SK-N-SH (cell line): ENCODE data around the gene VNN1. TPM values are rescaled to one million over a fixed set of nuclear protein-coding genes. Genes with fewer than 3 reads are reported as not detected.

ENCODE experiments used
- CTCF ChIA-PET: fragments of 300-600, 350-600 bp; formaldehyde crosslinking; extraction: SDS; loops from one replicate; lab custom pipeline; 2021; lab: Yijun Ruan, JAX
- POLR2A ChIA-PET: fragments of 350-600 bp; sonication (Branson Sonifier 250); formaldehyde crosslinking; extraction: SDS; loops from one replicate; lab custom pipeline; 2020; ENCODE audit warnings: antibody characterized with exemption, inconsistent platforms; lab: Yijun Ruan, JAX
- DNase-seq: peaks from one replicate; pipeline ENCODE4 v3.0.0; 2012
- H2AFZ ChIP-seq: fragments of 200-600 bp; sonication (generic); 2 replicates; pipeline ENCODE4 v1.8.1; 2016; ENCODE audit warnings: antibody characterized with exemption, mild to moderate bottlenecking, low read depth
- H3F3A ChIP-seq: fragments of 200-600 bp; sonication (generic); replicated peaks from 2 replicates; pipeline ENCODE3; 2016; ENCODE audit warnings: antibody characterized with exemption, mild to moderate bottlenecking; ENCODE audit not compliant: insufficient read depth
- H3K27ac ChIP-seq, 2 experiments: fragments of 200-500 bp in 1 of 2; fragments of 200-600 bp in 1 of 2; sonication (Bioruptor generic) in 1 of 2; sonication (generic), shearing (Covaris generic) in 1 of 2; 2 replicates each; pipeline versions ENCODE4 v1.5.1 to v1.6.1; 2014 to 2016; ENCODE audit warnings: low read depth in 2 of 2, inconsistent platforms in 1 of 2, low read length in 1 of 2, mild to moderate bottlenecking in 1 of 2, mixed read lengths in 1 of 2
- H3K27me3 ChIP-seq: fragments of 200-600 bp; sonication (generic), shearing (Covaris generic); 2 replicates; pipeline ENCODE4 v1.6.1; 2016; ENCODE audit warnings: mixed run types; ENCODE audit not compliant: insufficient read depth
- H3K36me3 ChIP-seq, 2 experiments: fragments of 200-500 bp in 1 of 2; fragments of 200-600 bp in 1 of 2; sonication (Bioruptor generic) in 1 of 2; sonication (generic) in 1 of 2; replicated peaks in 1 of 2; 2 replicates each; pipeline versions ENCODE3 to v1.5.1; 2014 to 2016; ENCODE audit warnings: low read length in 1 of 2, mild to moderate bottlenecking in 1 of 2; ENCODE audit not compliant: insufficient read depth in 2 of 2, control insufficient read depth in 1 of 2
- H3K4me1 ChIP-seq, 2 experiments: fragments of 200-500 bp in 1 of 2; fragments of 200-600 bp in 1 of 2; sonication (Bioruptor generic) in 1 of 2; sonication (generic), shearing (Covaris generic) in 1 of 2; 2 replicates each; pipeline versions ENCODE4 v1.5.1 to v1.6.1; 2014 to 2016; ENCODE audit warnings: low read depth in 1 of 2, low read length in 1 of 2, mixed run types in 1 of 2; ENCODE audit not compliant: insufficient read depth in 2 of 2, control insufficient read depth in 1 of 2
- H3K4me2 ChIP-seq: fragments of 200-600 bp; sonication (generic), shearing (Covaris generic); 2 replicates; pipeline ENCODE4 v1.6.1; 2017; ENCODE audit warnings: mixed run types
- H3K4me3 ChIP-seq, 2 experiments: fragments of 200-500 bp in 1 of 2; fragments of 200-600 bp in 1 of 2; sonication (Bioruptor generic) in 1 of 2; sonication (generic), shearing (Covaris generic) in 1 of 2; 2 replicates each; pipeline versions ENCODE4 v1.5.1 to v1.8.1; 2014 to 2016; ENCODE audit warnings: low read depth in 2 of 2, inconsistent platforms in 1 of 2, low read length in 1 of 2, mild to moderate bottlenecking in 1 of 2, mixed read lengths in 1 of 2, moderate library complexity in 1 of 2
- H3K79me2 ChIP-seq: fragments of 200-600 bp; sonication (generic); 2 replicates; pipeline ENCODE4 v1.8.1; 2017; ENCODE audit warnings: mild to moderate bottlenecking; ENCODE audit not compliant: insufficient read depth
- H3K9ac ChIP-seq: fragments of 200-600 bp; sonication (generic); 2 replicates; pipeline ENCODE4 v1.6.1; 2017; ENCODE audit warnings: mixed run types
- H3K9me2 ChIP-seq: fragments of 200-600 bp; sonication (generic); 2 replicates; pipeline ENCODE4 v1.6.1; 2017; ENCODE audit warnings: mixed run types
- H3K9me3 ChIP-seq: fragments of 200-600 bp; sonication (generic); 2 replicates; pipeline ENCODE4 v1.6.1; 2017; ENCODE audit warnings: mixed run types, mild to moderate bottlenecking, moderate library complexity
- H4K20me1 ChIP-seq: fragments of 200-600 bp; sonication (generic); 2 replicates; pipeline ENCODE4 v1.6.1; 2017; ENCODE audit warnings: mild to moderate bottlenecking, mixed run types; ENCODE audit not compliant: insufficient read depth
- CTCF ChIP-seq: fragments of 200-600 bp; sonication (generic); IDR thresholded peaks from 2 replicates; pipeline ENCODE4 v1.6.1; 2017; ENCODE audit warnings: antibody characterized with exemption, mild to moderate bottlenecking, moderate library complexity
- EP300 ChIP-seq, 2 experiments: IDR thresholded peaks; 2 replicates each; pipeline versions ENCODE4 v1.4.0 to v1.6.1; 2012; ENCODE audit warnings: borderline replicate concordance in 1 of 2, low read depth in 1 of 2, low read length in 1 of 2
- EZH2phosphoT487 ChIP-seq: fragments of 200-600 bp; sonication (generic); IDR thresholded peaks from 2 replicates; pipeline ENCODE4 v1.6.1; 2017; ENCODE audit warnings: low read depth, mixed run types, mild to moderate bottlenecking, antibody characterized with exemption, moderate library complexity, borderline replicate concordance
- FOXJ3 ChIP-seq: sonication (generic); formaldehyde crosslinking; IDR thresholded peaks from 2 replicates; pipeline ENCODE4 v1.5.1; 2020; ENCODE audit warnings: mild to moderate bottlenecking, missing genetic modification reagents
- FOXM1 ChIP-seq: IDR thresholded peaks from 2 replicates; pipeline ENCODE4 v1.4.0; 2012; ENCODE audit warnings: low read depth, mild to moderate bottlenecking
- GATA2 ChIP-seq: sonication (generic); formaldehyde crosslinking; IDR thresholded peaks from 2 replicates; pipeline ENCODE4 v1.5.0; 2020; ENCODE audit warnings: mild to moderate bottlenecking, missing genetic modification reagents
- IRF3 ChIP-seq: fragments of 150-350 bp; IDR thresholded peaks from 2 replicates; pipeline ENCODE4 v1.6.1; 2016; ENCODE audit warnings: mild to moderate bottlenecking, low read depth, low read length
- JUND ChIP-seq: IDR thresholded peaks from 2 replicates; pipeline ENCODE4 v1.4.0; 2012
- NRF1 ChIP-seq: IDR thresholded peaks from 2 replicates; pipeline ENCODE4 v1.6.1; 2012; ENCODE audit warnings: low read depth, mild to moderate bottlenecking, low read length
- RCOR1 ChIP-seq: fragments of 150-350 bp; IDR thresholded peaks from 2 replicates; pipeline ENCODE4 v1.6.1; 2017; ENCODE audit warnings: antibody characterized with exemption, low read length
- TEAD4 ChIP-seq: IDR thresholded peaks from 2 replicates; pipeline ENCODE4 v1.4.0; 2012; ENCODE audit warnings: mild to moderate bottlenecking, borderline replicate concordance; ENCODE audit not compliant: insufficient read depth
- YY1 ChIP-seq: IDR thresholded peaks from 2 replicates; pipeline ENCODE4 v1.4.0; 2012; ENCODE audit warnings: low read depth, mild to moderate bottlenecking
- WGBS: methylation state at CpG from one replicate; pipeline ENCODE4 v1.1.6; 2017; ENCODE audit warnings: low lambda C conversion rate; 5-methylcytosine and 5-hydroxymethylcytosine counted together
- polyA plus RNA-seq, 3 experiments: library from polyadenylated mRNA; depleted of rRNA; stranded (reverse); fragments of >200 nt; gene quantifications; 2 replicates each; pipeline ENCODE4 v1.2.3, GENCODE V29; 2012

The VNN1 gene
- polyA plus RNA-seq, 1 of the 3 experiments (the other 2 are of a cell fraction) = not detected

GRCh38 chr6:132663661-132664060 lies 50.2 kb downstream of the VNN1 start:
- Histone ChIP-seq H3K9me2 (no peaks in the 10 kb centered on the region), H3K9ac (no peak overlapping the region), H3K4me1 (no peaks in the 10 kb centered on the region), H3K27ac (no peak overlapping the region), H3K4me3 (no peak overlapping the region), H3K27me3 (no peaks in the 10 kb centered on the region), H3K79me2 (no peaks in the 10 kb centered on the region), H2AFZ (no peak overlapping the region), H4K20me1 (no peaks in the 10 kb centered on the region), H3F3A (no peaks in the 10 kb centered on the region), H3K4me2 (no peak overlapping the region), H3K36me3 (no peaks in the 10 kb centered on the region), H3K9me3 (no peaks in the 10 kb centered on the region)
- CTCF ChIA-PET = no interaction called here
- POLR2A ChIA-PET = no interaction called here
- 24% methylated on average over 1 of the region's 1 CpG for WGBS
- DNase-seq = no peak
- no peak for TF ChIP-seq IRF3
- TF ChIP-seq EZH2phosphoT487 = no peak
- no peak for TF ChIP-seq NRF1

- no peaks in the 10 kb centered on the region for H3K4me1 ChIP-seq
- H3K79me2 ChIP-seq = no peaks in the 10 kb centered on the region
- no peak overlapping the region for H2AFZ ChIP-seq
- POLR2A ChIA-PET = no interaction called here
- no peaks in the 10 kb centered on the region for H3K36me3 ChIP-seq
- H3K4me2 ChIP-seq = no peak overlapping the region
- H4K20me1 ChIP-seq = no peaks in the 10 kb centered on the region
- H3K4me3 ChIP-seq = no peak overlapping the region
- CTCF ChIA-PET = no interaction called here
- no peak overlapping the region for H3K9ac ChIP-seq
- no peaks in the 10 kb centered on the region for H3K9me3 ChIP-seq
- TF ChIP-seq FOXM1 (no peak), JUND (no peak), GATA2 (no peak), YY1 (no peak), FOXJ3 (no peak), EP300 (IDR thresholded peaks at IDR 0.05; ENCODE audit: borderline replicate concordance in 1 of 2, low read depth in 1 of 2, low read length in 1 of 2) (no peak), CTCF (no peak)
- TF ChIP-seq, all 33 proteins: peak for 0
- no peak overlapping the region for H3K27ac ChIP-seq
- no peaks in the 10 kb centered on the region for H3K9me2 ChIP-seq
- H3F3A ChIP-seq = no peaks in the 10 kb centered on the region
- H3K27me3 ChIP-seq = no peaks in the 10 kb centered on the region
- DNase-seq = no peak
- 7% methylated on average over 4 of the region's 4 CpGs for WGBS
Observed at GRCh38 chr6:132661906-132662305, 51.9 kb downstream of the VNN1 start.

- H3K4me2 ChIP-seq = no peak within 1 kb of the TSS
- no peak within 1 kb of the TSS for H3K9ac ChIP-seq
- no peaks in the 10 kb centered on the region for H3K4me1 ChIP-seq
- no peaks in the 10 kb centered on the region for H3K9me3 ChIP-seq
- no peaks in the 10 kb centered on the region for H3K79me2 ChIP-seq
- H3F3A ChIP-seq = no peaks in the 10 kb centered on the region
- no peaks in the 10 kb centered on the region; the same call in 1 of the 2 replicates for H3K27me3 ChIP-seq
- H3K9me2 ChIP-seq = no peaks in the 10 kb centered on the region
- no peak within 1 kb of the TSS for H3K4me3 ChIP-seq
- POLR2A ChIA-PET = no interaction called here
- no peak for DNase-seq
- H2AFZ ChIP-seq = no peak within 1 kb of the TSS
- H3K36me3 ChIP-seq = no peaks in the 10 kb centered on the region
- WGBS = 25% methylated on average over 3 of the region's 3 CpGs
- CTCF ChIA-PET = interaction anchor here (0.8 kb wide), 1 partner anchor 1087 kb away, joined by 3 read pairs; no protein-coding TSS in a partner anchor
- TF ChIP-seq TEAD4 (no peak), EP300 (IDR thresholded peaks at IDR 0.05; ENCODE audit: borderline replicate concordance in 1 of 2, low read depth in 1 of 2, low read length in 1 of 2) (no peak), FOXM1 (no peak), RCOR1 (no peak)
- H3K27ac ChIP-seq = no peak within 1 kb of the TSS
- no peaks in the 10 kb centered on the region for H4K20me1 ChIP-seq
Observed at GRCh38 chr6:132659082-132659481, 54.8 kb downstream of the VNN1 start, which contains the start of gene TAAR1. Gene TAAR1, minus strand, starts transcription at chr6:132659182. Its CDS starts 13,179 bp downstream, at chr6:132646003.
